PC-9 (cell line): Measurements from ENCODE around the gene RNLS. TPM values are rescaled to one million over a fixed set of nuclear protein-coding genes. Genes with fewer than 3 reads are reported as not detected.

Source experiments
- BruUV-seq: library from RNA; stranded (reverse); fragments of 400-500 nt; replicated peaks from 2 replicates; lab custom pipeline; 2021; lab: Mats Ljungman, UMichigan
- CTCF ChIA-PET: fragments of 300-600 bp; sonication (Branson Sonifier 250); formaldehyde crosslinking; loops from one replicate; lab custom pipeline; 2022; ENCODE audit warnings: antibody characterized with exemption; lab: Charles Lee
- POLR2A ChIA-PET: fragments of 300-600 bp; sonication (Branson Sonifier 250); formaldehyde crosslinking; loops from one replicate; lab custom pipeline; 2022; ENCODE audit warnings: antibody characterized with exemption; ENCODE audit not compliant: unreplicated experiment; lab: Charles Lee
- DNase-seq, 2 experiments: peaks; one replicate each; pipeline versions ENCODE4 v3.0.0 to v3.0.0-alpha.2; 2015 to 2022; ENCODE audit warnings: mixed read lengths in 1 of 2
- H2AFZ ChIP-seq: fragments of 200-600 bp; sonication (generic); 2 replicates; pipeline ENCODE4 v1.8.1; 2017; ENCODE audit warnings: antibody characterized with exemption
- H3F3A ChIP-seq: fragments of 200-600 bp; sonication (generic); 2 replicates; pipeline ENCODE4 v1.8.1; 2017; ENCODE audit warnings: antibody characterized with exemption, mild to moderate bottlenecking, low read depth; ENCODE audit not compliant: insufficient read depth
- H3K27ac ChIP-seq: fragments of 200-600 bp; sonication (generic); 2 replicates; pipeline ENCODE4 v1.6.1; 2016; ENCODE audit warnings: mixed run types
- H3K27me3 ChIP-seq: fragments of 200-600 bp; sonication (generic); 2 replicates; pipeline ENCODE4 v1.6.1; 2016; ENCODE audit warnings: low read depth, mixed run types; ENCODE audit not compliant: insufficient read depth
- H3K36me3 ChIP-seq: fragments of 200-600 bp; sonication (generic); 2 replicates; pipeline ENCODE4 v1.6.1; 2016; ENCODE audit warnings: low read depth, mixed run types
- H3K4me1 ChIP-seq: fragments of 200-600 bp; sonication (generic); replicated peaks from 2 replicates; pipeline ENCODE4 v1.6.1; 2016; ENCODE audit warnings: mixed run types; ENCODE audit not compliant: insufficient read depth
- H3K4me2 ChIP-seq: fragments of 200-600 bp; sonication (generic); 2 replicates; pipeline ENCODE4 v1.6.1; 2017; ENCODE audit warnings: mixed run types
- H3K4me3 ChIP-seq: fragments of 200-600 bp; sonication (generic); 2 replicates; pipeline ENCODE4 v1.6.1; 2016; ENCODE audit warnings: mixed run types
- H3K79me2 ChIP-seq: fragments of 200-600 bp; sonication (generic); 2 replicates; pipeline ENCODE4 v1.6.1; 2017; ENCODE audit warnings: low read depth, mixed run types
- H3K9me2 ChIP-seq: fragments of 200-600 bp; sonication (generic); 2 replicates; pipeline ENCODE4 v1.8.1; 2017; ENCODE audit warnings: mild to moderate bottlenecking; ENCODE audit not compliant: insufficient read depth
- H3K9me3 ChIP-seq: fragments of 200-600 bp; sonication (generic); 2 replicates; pipeline ENCODE4 v1.8.1; 2016; ENCODE audit warnings: low read depth; ENCODE audit not compliant: insufficient read depth
- H4K20me1 ChIP-seq: fragments of 200-600 bp; sonication (generic); 2 replicates; pipeline ENCODE4 v1.8.1; 2017; ENCODE audit not compliant: insufficient read depth
- EZH2 ChIP-seq: fragments of 200-600 bp; sonication (generic); IDR thresholded peaks from 2 replicates; pipeline ENCODE4 v1.8.0; 2017; ENCODE audit warnings: antibody characterized with exemption, low read depth
- intact Hi-C: fragments of 100-400 bp; cut with micrococcal nuclease; formaldehyde crosslinking; loops from one replicate; pipeline ENCODE4 v1.10.0; 2022; ENCODE audit not compliant: unreplicated experiment
- total RNA-seq: library from RNA; stranded (reverse); gene quantifications from 2 replicates; pipeline ENCODE4 v1.2.3, GENCODE V29; 2021
- TF ChIP-seq, protein P1 (sequence below): fragments of 200-600 bp; sonication (generic); conservative IDR thresholded peaks from 2 replicates; pipeline ENCODE4 v1.6.1; 2017; ENCODE audit warnings: mixed run types, antibody characterized with exemption, mild to moderate bottlenecking, moderate library complexity

The RNLS gene
- total RNA-seq, 1 experiment from 2014 or later: not detected

DNA sequence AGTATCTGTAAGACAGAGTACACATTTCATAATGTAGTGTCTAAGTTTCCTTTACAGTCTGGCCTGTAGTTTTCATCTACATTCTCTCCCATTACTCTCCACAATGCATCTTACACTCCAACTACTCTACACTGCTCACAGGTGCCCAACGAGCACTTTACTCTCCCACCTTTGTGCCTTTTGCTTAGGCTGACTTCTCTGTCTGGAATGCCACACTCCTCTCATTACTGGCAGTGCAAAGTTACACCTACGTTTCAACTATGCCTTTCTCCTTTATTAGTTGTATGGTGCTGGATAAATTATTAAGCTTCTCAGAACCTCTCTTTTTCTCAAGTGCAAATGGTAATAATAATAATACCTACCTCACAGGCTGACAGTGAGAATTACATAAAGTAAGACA, 70.5 kb downstream of the RNLS start:
- CTCF ChIA-PET: no interaction called here
- Histone ChIP-seq H4K20me1 (no peaks in the 10 kb centered on the region), H3K4me1 (no peaks in the 10 kb centered on the region), H2AFZ (no peak overlapping the region), H3K27me3 (no peaks in the 10 kb centered on the region), H3K9me3 (no peaks in the 10 kb centered on the region; the same call in 1 of the 2 replicates), H3K27ac (no peak overlapping the region), H3K9me2 (no peaks in the 10 kb centered on the region), H3K36me3 (no peaks in the 10 kb centered on the region), H3K79me2 (no peaks in the 10 kb centered on the region), H3K4me3 (no peak overlapping the region), H3K4me2 (no peak overlapping the region), H3F3A (no peaks in the 10 kb centered on the region)
- TF ChIP-seq EZH2: no peak
- TF ChIP-seq, protein P1, sequence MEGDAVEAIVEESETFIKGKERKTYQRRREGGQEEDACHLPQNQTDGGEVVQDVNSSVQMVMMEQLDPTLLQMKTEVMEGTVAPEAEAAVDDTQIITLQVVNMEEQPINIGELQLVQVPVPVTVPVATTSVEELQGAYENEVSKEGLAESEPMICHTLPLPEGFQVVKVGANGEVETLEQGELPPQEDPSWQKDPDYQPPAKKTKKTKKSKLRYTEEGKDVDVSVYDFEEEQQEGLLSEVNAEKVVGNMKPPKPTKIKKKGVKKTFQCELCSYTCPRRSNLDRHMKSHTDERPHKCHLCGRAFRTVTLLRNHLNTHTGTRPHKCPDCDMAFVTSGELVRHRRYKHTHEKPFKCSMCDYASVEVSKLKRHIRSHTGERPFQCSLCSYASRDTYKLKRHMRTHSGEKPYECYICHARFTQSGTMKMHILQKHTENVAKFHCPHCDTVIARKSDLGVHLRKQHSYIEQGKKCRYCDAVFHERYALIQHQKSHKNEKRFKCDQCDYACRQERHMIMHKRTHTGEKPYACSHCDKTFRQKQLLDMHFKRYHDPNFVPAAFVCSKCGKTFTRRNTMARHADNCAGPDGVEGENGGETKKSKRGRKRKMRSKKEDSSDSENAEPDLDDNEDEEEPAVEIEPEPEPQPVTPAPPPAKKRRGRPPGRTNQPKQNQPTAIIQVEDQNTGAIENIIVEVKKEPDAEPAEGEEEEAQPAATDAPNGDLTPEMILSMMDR: no peak
- intact Hi-C loops: no loop called here
- no peak for DNase-seq
- BruUV-seq: no TSS peak
- POLR2A ChIA-PET: no interaction called here

DNA sequence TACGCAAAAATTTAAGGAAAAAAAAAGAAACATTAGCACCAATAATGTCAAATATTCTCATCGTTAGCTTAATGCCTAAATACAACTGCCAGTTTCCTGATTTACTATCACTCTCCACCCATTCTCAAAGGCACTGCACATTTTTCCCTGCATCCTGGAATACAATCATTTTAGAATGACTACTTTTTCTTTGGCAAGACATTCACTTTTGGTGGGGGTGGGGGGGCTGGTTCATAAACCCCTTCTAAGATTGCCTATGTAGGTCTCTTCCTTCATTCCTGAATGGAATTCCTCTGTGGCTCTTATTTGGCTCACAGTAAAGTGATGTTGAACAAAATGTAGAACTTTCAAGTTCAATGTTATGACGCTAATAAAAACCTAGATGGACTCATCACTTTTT, 74.3 kb downstream of the RNLS start:
- no peaks in the 10 kb centered on the region for H3K27me3 ChIP-seq
- no peak overlapping the region for H3K4me3 ChIP-seq
- DNase-seq: no peak
- H3K4me2 ChIP-seq: no peak overlapping the region
- no peak for TF ChIP-seq EZH2
- TF ChIP-seq, protein P1: no peak
- intact Hi-C loops: no loop called here
- no TSS peak for BruUV-seq
- H3K36me3 ChIP-seq: no peaks in the 10 kb centered on the region
- H3F3A ChIP-seq: no peaks in the 10 kb centered on the region
- H3K27ac ChIP-seq: no peak overlapping the region
- H3K79me2 ChIP-seq: no peaks in the 10 kb centered on the region
- H3K4me1 ChIP-seq: no peaks in the 10 kb centered on the region
- H4K20me1 ChIP-seq: no peaks in the 10 kb centered on the region
- ChIA-PET POLR2A (no interaction called here), CTCF (no interaction called here)
- no peak overlapping the region for H2AFZ ChIP-seq
- H3K9me3 ChIP-seq: no peaks in the 10 kb centered on the region
- H3K9me2 ChIP-seq: no peaks in the 10 kb centered on the region

DNA sequence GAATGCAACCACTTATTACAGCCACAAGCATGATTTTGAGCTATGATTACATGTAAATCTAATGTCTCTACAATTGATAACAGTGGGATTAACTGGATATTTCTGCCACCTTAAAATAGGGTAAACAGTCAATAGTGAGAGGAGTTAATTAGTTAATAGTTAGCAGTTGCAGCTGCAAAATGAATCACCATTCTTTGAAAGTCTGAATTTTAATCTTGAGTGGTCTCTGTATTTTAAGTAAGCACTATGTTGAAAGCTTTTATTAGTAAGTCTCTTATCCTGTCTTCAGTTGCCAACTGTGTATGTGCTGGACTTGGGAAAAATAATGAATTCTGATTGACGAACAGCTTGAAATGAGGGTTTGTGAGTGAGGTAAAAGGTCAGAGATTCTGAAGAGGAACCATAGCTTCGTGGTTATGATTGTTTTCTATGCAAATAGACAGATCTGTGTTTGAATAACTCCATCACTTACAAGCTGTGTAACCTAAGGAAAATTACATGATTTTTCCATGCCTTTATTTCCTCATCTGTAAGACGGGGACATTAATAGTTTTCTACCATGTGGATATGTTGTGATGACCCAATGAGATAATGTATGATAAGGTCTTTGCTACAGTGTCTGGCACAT, 75.2 kb downstream of the RNLS start:
- ChIA-PET CTCF (no interaction called here), POLR2A (no interaction called here)
- Histone ChIP-seq H3K79me2 (no peaks in the 10 kb centered on the region), H3K4me2 (no peak overlapping the region), H3K27ac (no peak overlapping the region), H3K36me3 (no peaks in the 10 kb centered on the region), H3K27me3 (no peaks in the 10 kb centered on the region), H3K9me2 (no peaks in the 10 kb centered on the region), H4K20me1 (no peaks in the 10 kb centered on the region), H3K4me1 (no peaks in the 10 kb centered on the region), H3K4me3 (no peak overlapping the region), H3F3A (no peaks in the 10 kb centered on the region), H3K9me3 (no peaks in the 10 kb centered on the region), H2AFZ (no peak overlapping the region)
- intact Hi-C loops: no loop called here
- DNase-seq: no peak
- TF ChIP-seq, protein P1: no peak
- TF ChIP-seq EZH2: no peak
- no TSS peak for BruUV-seq
